ENCODE measurements around the gene POR.
A peak's percentile ranks its signal among the peaks of the same experiment; 100 is the strongest.

Gene POR

GRCh38 chr7:75920431-75921161, 5.6 kb downstream of the POR start:
- DNase-seq = peak; percentile 18
- peaks cover 45% of the 10 kb centered on the region for H3K4me1 Mint-ChIP-seq
- no peak overlapping the region for H3K27ac Mint-ChIP-seq
- H3K4me3 Mint-ChIP-seq = no peak overlapping the region
- H3K9me3 Mint-ChIP-seq = no peaks in the 10 kb centered on the region
- peak; percentile 77 for ATAC-seq
- H3K36me3 Mint-ChIP-seq (ENCODE audit: low read depth) = peaks cover 4% of the 10 kb centered on the region
- no peaks in the 10 kb centered on the region for H3K27me3 Mint-ChIP-seq

DNA sequence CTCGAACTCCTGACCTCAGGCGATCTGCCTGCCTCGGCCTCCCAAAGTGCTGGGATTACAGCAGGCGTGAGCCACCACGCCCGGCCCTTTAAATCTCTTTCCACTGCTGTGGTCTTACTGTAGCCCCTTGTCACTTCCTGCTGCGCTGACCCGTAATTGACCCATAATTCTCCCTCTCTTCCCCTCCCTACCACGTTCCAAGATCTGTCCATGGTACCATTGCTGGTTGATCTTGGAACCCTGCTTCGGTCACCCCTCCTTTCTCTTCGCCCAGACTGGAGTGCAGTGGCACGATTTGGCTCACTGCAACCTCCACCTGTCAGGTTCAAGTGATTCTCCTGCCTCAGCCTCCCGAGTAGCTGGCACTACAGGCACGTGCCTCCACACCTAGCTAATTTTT, 6.5 kb downstream of the POR start:
- Mint-ChIP-seq H3K27me3 (no peaks in the 10 kb centered on the region), H3K9me3 (no peaks in the 10 kb centered on the region), H3K36me3 (ENCODE audit: low read depth) (peaks cover 6% of the 10 kb centered on the region), H3K4me3 (no peak overlapping the region), H3K27ac (no peak overlapping the region), H3K4me1 (peaks cover 43% of the 10 kb centered on the region)
- ATAC-seq = no peak
- no peak for DNase-seq

- no peak for DNase-seq
- Mint-ChIP-seq H3K4me3 (no peak overlapping the region), H3K4me1 (peaks cover 40% of the 10 kb centered on the region), H3K27ac (no peak overlapping the region), H3K27me3 (no peaks in the 10 kb centered on the region), H3K36me3 (ENCODE audit: low read depth) (peaks cover 6% of the 10 kb centered on the region), H3K9me3 (no peaks in the 10 kb centered on the region)
- no peak for ATAC-seq
These were observed 8.1 kb downstream of the POR start for GRCh38 chr7:75922966-75923603.

- DNase-seq = no peak
These were observed 9.3 kb downstream of the POR start for GRCh38 chr7:75924256-75924655.

GRCh38 chr7:75924889-75925288, 9.9 kb downstream of the POR start:
- ATAC-seq (no peak), DNase-seq (no peak)
- Mint-ChIP-seq H3K9me3 (no peaks in the 10 kb centered on the region), H3K27me3 (no peaks in the 10 kb centered on the region), H3K27ac (no peak overlapping the region), H3K4me3 (no peak overlapping the region), H3K36me3 (ENCODE audit: low read depth) (peaks cover 4% of the 10 kb centered on the region), H3K4me1 (peaks cover 40% of the 10 kb centered on the region)

More at GRCh38 chr7:75924256-75924655, 9.3 kb downstream of the POR start:
- peaks cover 4% of the 10 kb centered on the region for H3K36me3 Mint-ChIP-seq (ENCODE audit: low read depth)
- H3K27me3 Mint-ChIP-seq = no peaks in the 10 kb centered on the region
- no peak overlapping the region for H3K27ac Mint-ChIP-seq
- no peak overlapping the region for H3K4me3 Mint-ChIP-seq
- H3K4me1 Mint-ChIP-seq = peaks cover 40% of the 10 kb centered on the region
- no peaks in the 10 kb centered on the region for H3K9me3 Mint-ChIP-seq
- ATAC-seq = no peak

- Mint-ChIP-seq H3K4me1 (peaks cover 33% of the 10 kb centered on the region), H3K4me3 (no peak overlapping the region), H3K27me3 (no peaks in the 10 kb centered on the region), H3K9me3 (no peaks in the 10 kb centered on the region), H3K36me3 (ENCODE audit: low read depth) (peaks cover 2% of the 10 kb centered on the region), H3K27ac (no peak overlapping the region)
- DNase-seq (no peak), ATAC-seq (no peak)
These were observed 10.9 kb downstream of the POR start for GRCh38 chr7:75925717-75926435.

DNA sequence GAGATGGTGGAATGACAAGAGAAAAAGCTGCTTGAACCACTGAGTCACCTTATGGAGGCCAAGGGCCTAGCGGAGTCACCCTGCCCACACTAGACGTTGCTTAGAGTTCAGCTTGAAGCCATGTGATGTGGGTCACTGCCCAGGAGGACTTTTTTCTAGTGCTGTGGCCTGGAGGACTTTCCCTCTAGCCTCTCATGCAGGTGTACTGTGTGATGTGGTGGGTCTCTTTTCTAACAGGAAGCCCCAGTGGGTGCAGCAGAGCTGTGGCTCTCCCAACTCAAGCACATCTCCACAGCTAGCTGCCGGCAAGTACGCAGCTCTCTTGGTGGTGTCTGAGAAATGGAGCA, 13.6 kb downstream of the POR start:
- DNase-seq = peak; percentile 31
- Mint-ChIP-seq H3K27ac (peak overlapping the region; percentile 41), H3K36me3 (ENCODE audit: low read depth) (peaks cover 6% of the 10 kb centered on the region), H3K9me3 (no peaks in the 10 kb centered on the region), H3K27me3 (no peaks in the 10 kb centered on the region), H3K4me3 (no peak overlapping the region), H3K4me1 (peaks cover 27% of the 10 kb centered on the region)
- peak; percentile 91 for ATAC-seq

GRCh38 chr7:75931680-75932079, 16.7 kb downstream of the POR start:
- H3K27ac Mint-ChIP-seq = no peak overlapping the region
- H3K36me3 Mint-ChIP-seq (ENCODE audit: low read depth) = peaks cover 15% of the 10 kb centered on the region
- H3K4me1 Mint-ChIP-seq = peaks cover 19% of the 10 kb centered on the region
- no peak overlapping the region for H3K4me3 Mint-ChIP-seq
- no peaks in the 10 kb centered on the region for H3K9me3 Mint-ChIP-seq
- DNase-seq (no peak), ATAC-seq (no peak)
- no peaks in the 10 kb centered on the region for H3K27me3 Mint-ChIP-seq

DNA sequence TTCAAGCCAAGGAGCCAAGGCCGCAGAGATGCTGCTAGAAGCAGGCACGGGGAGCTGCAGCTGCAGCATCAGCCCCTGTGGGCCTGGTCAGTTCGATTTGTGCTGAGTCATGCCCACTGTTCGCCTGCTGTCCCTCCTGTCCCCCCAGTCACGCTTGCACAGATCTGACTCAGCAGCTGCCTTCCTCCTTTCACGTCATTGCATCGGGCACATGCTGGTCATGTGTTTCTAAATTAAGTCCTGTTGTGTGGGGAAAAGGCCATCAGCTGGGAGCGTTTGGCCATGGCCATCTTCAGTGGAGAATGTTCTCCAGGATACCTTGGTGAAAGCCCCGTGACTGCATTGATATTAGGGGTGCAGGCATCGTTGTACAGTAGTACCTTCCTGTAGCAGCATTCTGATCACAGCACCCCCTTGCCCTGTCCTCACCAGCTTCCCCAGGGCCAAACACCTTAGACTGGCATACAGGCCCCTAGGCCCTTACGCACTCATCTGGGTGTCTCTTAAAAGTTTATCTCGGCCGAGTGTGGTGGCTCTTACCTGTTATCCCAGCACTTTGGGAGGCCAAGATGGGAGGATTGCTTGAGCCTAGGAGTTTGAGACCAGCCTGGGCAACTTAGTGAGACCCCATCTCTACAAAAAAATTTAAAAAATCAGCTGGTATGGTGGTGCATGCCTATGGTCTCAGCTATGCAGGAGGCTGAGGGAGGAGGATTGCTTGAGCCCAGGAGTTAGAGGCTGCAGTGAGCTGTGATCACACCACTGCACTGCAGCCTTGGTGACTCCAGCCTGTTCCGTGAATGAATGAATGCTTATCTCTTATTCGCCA, 23.2 kb downstream of the POR start:
- ATAC-seq (no peak), DNase-seq (no peak)
- Mint-ChIP-seq H3K4me1 (no peaks in the 10 kb centered on the region), H3K36me3 (ENCODE audit: low read depth) (peaks cover 11% of the 10 kb centered on the region), H3K27me3 (no peaks in the 10 kb centered on the region), H3K4me3 (no peak overlapping the region), H3K27ac (no peak overlapping the region), H3K9me3 (no peaks in the 10 kb centered on the region)

DNA sequence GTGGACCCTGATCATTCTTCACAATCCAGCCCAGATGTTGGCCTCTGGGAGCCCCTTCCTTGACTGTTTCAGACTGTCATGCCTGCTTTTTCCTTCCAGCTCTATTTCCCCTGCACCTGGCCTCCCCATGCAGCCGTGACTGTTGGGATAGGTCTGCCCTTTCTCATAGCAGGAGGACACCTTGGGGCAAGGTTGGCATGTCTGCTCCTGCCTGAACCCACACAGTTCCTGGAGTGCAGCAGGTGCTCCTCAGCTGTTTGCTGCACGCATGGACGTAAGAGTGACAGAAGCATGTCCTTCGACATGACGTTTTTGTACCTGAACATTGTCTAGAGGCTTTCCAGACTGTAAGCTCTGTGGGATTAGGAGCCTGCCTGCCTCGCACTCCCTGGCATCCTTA, 24.0 kb downstream of the POR start:
- no peaks in the 10 kb centered on the region for H3K4me1 Mint-ChIP-seq
- no peak for ATAC-seq
- no peak overlapping the region for H3K27ac Mint-ChIP-seq

GRCh38 chr7:75943864-75944263, 28.9 kb downstream of the POR start:
- H3K4me1 Mint-ChIP-seq = peaks cover 4% of the 10 kb centered on the region
- DNase-seq (no peak), ATAC-seq (no peak)
- no peak overlapping the region for H3K4me3 Mint-ChIP-seq
- no peak overlapping the region for H3K27ac Mint-ChIP-seq
- H3K36me3 Mint-ChIP-seq (ENCODE audit: low read depth) = peaks cover 2% of the 10 kb centered on the region
- no peaks in the 10 kb centered on the region for H3K9me3 Mint-ChIP-seq
- no peaks in the 10 kb centered on the region for H3K27me3 Mint-ChIP-seq

More for the DNA sequence above, 24.0 kb downstream of the POR start:
- Mint-ChIP-seq H3K4me3 (no peak overlapping the region), H3K36me3 (ENCODE audit: low read depth) (peaks cover 10% of the 10 kb centered on the region), H3K27me3 (no peaks in the 10 kb centered on the region), H3K9me3 (no peaks in the 10 kb centered on the region)
- DNase-seq = no peak

- Mint-ChIP-seq H3K4me3 (no peak overlapping the region), H3K9me3 (no peaks in the 10 kb centered on the region), H3K4me1 (peaks cover 4% of the 10 kb centered on the region), H3K36me3 (ENCODE audit: low read depth) (peaks cover 2% of the 10 kb centered on the region), H3K27ac (no peak overlapping the region), H3K27me3 (no peaks in the 10 kb centered on the region)
- no peak for ATAC-seq
- DNase-seq = no peak
These were observed 29.6 kb downstream of the POR start for GRCh38 chr7:75944507-75944906.

- Mint-ChIP-seq H3K27me3 (no peaks in the 10 kb centered on the region), H3K27ac (no peak overlapping the region), H3K4me1 (peaks cover 4% of the 10 kb centered on the region), H3K9me3 (no peaks in the 10 kb centered on the region), H3K36me3 (ENCODE audit: low read depth) (peaks cover 2% of the 10 kb centered on the region), H3K4me3 (no peak overlapping the region)
- ATAC-seq (no peak), DNase-seq (no peak)
These were observed 30.6 kb downstream of the POR start for GRCh38 chr7:75945297-75946168.

Measured in activated naive CD8-positive, alpha-beta T cell treated with anti-CD3 and anti-CD28 coated beads, Interleukin-2, amount 50 U/mL, for 24 hours (primary cell).